ENCODE results near the gene IMPDH1. TPM values are rescaled to one million over a fixed set of nuclear protein-coding genes. Genes with fewer than 3 reads are reported as not detected.

The IMPDH1 gene
- total RNA-seq, 1 donor from 2014 or later: 23.4 TPM

DNA sequence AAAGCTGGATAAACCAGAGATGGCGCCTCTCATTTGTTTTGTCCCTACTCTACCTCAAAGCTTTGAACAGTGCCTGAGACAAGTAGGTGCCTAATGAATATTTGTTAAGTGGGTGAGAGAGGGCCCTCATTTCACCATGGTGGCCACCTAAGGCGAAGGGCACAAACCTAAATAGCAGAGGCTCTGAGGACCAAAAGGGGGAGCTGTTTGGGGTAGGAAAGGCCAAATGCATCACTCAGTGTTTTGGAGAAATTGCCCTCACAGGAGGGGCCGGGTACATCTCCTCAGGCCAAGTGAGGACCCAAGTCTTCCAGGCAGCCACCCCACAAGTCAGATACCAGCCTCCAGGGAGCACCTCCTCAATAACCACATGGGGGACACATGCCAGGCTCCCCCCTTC, 14.0 kb downstream of the IMPDH1 start:
- Mint-ChIP-seq H3K27me3 (no peaks in the 10 kb centered on the region), H3K27ac (no peak overlapping the region), H3K4me3 (ENCODE audit: low read depth) (no peak overlapping the region), H3K36me3 (ENCODE audit: insufficient read depth) (peaks cover 6% of the 10 kb centered on the region), H3K4me1 (ENCODE audit: low read depth) (no peaks in the 10 kb centered on the region), H3K9me3 (ENCODE audit: low read depth) (no peaks in the 10 kb centered on the region)
- TF ChIP-seq, protein P1, sequence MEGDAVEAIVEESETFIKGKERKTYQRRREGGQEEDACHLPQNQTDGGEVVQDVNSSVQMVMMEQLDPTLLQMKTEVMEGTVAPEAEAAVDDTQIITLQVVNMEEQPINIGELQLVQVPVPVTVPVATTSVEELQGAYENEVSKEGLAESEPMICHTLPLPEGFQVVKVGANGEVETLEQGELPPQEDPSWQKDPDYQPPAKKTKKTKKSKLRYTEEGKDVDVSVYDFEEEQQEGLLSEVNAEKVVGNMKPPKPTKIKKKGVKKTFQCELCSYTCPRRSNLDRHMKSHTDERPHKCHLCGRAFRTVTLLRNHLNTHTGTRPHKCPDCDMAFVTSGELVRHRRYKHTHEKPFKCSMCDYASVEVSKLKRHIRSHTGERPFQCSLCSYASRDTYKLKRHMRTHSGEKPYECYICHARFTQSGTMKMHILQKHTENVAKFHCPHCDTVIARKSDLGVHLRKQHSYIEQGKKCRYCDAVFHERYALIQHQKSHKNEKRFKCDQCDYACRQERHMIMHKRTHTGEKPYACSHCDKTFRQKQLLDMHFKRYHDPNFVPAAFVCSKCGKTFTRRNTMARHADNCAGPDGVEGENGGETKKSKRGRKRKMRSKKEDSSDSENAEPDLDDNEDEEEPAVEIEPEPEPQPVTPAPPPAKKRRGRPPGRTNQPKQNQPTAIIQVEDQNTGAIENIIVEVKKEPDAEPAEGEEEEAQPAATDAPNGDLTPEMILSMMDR (IDR thresholded peaks at IDR 0.05; ENCODE audit: unreplicated experiment): no peak
- DNase-seq (ENCODE audit: low spot score, unreplicated experiment): no peak

DNA sequence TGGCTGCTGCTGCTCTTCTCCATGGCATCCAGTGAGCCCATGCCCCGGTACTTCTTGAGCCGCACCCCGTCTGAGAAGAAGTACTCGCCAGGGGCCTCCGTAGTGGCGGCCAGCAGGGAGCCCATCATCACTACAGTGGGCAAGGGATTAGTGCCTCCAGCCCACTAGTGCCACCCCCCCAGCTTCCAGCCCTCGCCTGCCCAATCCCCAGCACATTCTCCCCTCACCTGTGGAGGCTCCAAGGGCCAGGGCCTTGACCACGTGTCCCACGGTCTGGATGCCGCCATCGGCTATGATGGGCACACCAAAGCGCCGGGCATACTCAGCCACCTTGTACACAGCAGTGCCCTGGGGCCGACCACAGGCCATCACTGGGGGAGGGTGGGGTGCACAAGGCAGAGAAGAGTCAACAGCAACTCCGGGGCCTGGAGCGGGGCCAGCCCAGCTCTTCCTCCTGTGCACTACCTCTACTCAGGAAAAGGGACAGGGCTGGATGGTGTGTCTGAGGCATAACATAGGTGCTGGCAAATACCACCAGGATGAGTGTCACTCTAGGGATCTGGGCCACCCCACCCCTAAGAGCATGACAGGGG, 14.8 kb downstream of the IMPDH1 start:
- no peaks in the 10 kb centered on the region for H3K27me3 Mint-ChIP-seq
- no peak overlapping the region for H3K27ac Mint-ChIP-seq
- no peaks in the 10 kb centered on the region for H3K4me1 Mint-ChIP-seq (ENCODE audit: low read depth)
- no peaks in the 10 kb centered on the region for H3K9me3 Mint-ChIP-seq (ENCODE audit: low read depth)
- H3K36me3 Mint-ChIP-seq (ENCODE audit: insufficient read depth): peaks cover 6% of the 10 kb centered on the region
- no peak for DNase-seq (ENCODE audit: low spot score, unreplicated experiment)
- TF ChIP-seq, protein P1 (IDR thresholded peaks at IDR 0.05; ENCODE audit: unreplicated experiment): no peak
- no peak overlapping the region for H3K4me3 Mint-ChIP-seq (ENCODE audit: low read depth)

DNA sequence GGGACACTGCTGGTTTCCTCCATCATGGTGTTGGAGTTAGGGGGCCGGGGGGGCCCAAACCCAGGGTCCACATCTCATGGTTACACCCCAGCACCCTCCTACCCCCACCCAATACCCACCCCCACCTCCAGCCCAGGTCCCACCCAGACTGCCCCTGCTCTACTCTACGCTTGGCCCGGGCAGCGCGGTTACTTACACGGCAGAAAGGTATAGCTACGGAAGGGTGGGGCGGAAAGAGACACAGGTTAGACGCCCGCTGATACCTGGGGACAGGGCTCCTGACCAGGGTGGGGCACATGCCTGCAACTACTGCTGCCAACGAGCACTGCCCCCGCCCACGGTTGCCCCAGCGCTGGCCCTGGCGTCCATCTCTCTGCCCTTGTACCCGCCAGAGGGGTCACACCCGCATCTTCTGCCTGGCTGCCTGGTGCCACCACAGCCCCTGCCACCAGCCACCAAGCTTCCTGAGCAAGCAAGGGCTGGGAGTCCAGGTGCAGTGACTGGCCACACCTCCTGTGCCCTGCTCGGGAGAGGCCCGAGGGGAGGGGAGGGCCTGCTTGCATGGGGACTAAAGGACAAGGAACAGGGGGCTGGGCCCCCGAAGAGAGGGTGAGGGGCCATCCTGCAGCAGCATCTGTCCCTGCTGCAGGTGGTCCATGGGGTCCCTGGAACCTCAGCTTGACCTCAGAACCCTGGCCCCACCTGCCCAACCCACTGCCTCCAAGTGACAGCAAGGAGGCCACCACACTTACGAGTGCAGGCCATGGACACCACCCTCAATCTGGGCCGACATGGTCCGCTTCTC, 16.1 kb downstream of the IMPDH1 start:
- no peak for DNase-seq (ENCODE audit: low spot score, unreplicated experiment)
- no peak overlapping the region for H3K27ac Mint-ChIP-seq

DNA sequence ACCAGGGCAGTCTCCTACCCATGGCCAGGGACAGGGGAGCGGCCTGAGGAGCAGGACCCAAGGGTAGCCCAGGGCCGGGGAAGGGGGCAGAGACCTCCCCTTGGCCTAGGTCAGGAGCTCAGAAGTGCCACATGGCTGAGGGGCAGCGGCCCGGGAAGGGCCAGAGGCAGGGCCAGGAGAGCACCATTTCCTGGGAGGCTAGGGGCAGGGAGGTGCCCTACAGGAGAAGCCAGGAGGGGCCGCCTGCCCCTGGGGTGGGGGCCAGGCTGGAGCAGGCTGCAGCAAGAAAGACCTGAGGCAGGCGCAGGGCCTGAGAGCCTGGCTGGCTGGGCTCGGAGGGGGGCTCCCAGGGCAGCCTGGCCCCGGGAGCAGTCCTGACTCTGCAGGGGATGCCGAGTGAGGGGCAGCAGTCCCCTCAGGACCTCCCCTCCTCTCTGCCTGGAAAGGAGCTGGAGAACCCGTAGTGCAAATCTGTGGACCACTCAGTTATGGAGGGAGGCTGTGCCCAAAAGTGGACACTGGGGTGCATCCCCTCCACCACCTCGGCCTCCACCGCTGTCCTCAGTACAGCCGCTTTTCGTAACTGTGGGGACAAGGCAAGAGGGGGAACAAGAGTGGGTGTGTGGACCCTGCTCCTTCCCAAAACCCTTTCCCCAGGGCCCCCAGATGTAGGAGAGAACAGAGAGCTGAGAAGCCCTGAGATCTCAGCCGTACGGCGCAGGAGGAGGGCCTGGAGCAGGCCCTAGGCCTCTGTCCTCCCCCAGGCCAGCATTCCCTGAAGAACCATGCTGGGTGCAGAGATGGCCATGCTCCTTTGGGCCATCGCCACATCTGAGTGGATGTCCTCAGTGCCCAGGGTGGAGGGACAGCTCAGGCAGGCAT, 17.1 kb downstream of the IMPDH1 start:
- Mint-ChIP-seq H3K36me3 (ENCODE audit: insufficient read depth) (peaks cover 4% of the 10 kb centered on the region), H3K9me3 (ENCODE audit: low read depth) (no peaks in the 10 kb centered on the region), H3K4me1 (ENCODE audit: low read depth) (no peaks in the 10 kb centered on the region), H3K27ac (no peak overlapping the region), H3K27me3 (peaks cover 10% of the 10 kb centered on the region), H3K4me3 (ENCODE audit: low read depth) (no peak overlapping the region)
- TF ChIP-seq, protein P1 (IDR thresholded peaks at IDR 0.05; ENCODE audit: unreplicated experiment): no peak
- DNase-seq (ENCODE audit: low spot score, unreplicated experiment): no peak

More for the DNA sequence above, 16.1 kb downstream of the IMPDH1 start:
- Mint-ChIP-seq H3K36me3 (ENCODE audit: insufficient read depth) (peaks cover 6% of the 10 kb centered on the region), H3K27me3 (peaks cover 3% of the 10 kb centered on the region), H3K4me3 (ENCODE audit: low read depth) (no peak overlapping the region), H3K9me3 (ENCODE audit: low read depth) (no peaks in the 10 kb centered on the region), H3K4me1 (ENCODE audit: low read depth) (no peaks in the 10 kb centered on the region)
- TF ChIP-seq, protein P1 (IDR thresholded peaks at IDR 0.05; ENCODE audit: unreplicated experiment): no peak

DNA sequence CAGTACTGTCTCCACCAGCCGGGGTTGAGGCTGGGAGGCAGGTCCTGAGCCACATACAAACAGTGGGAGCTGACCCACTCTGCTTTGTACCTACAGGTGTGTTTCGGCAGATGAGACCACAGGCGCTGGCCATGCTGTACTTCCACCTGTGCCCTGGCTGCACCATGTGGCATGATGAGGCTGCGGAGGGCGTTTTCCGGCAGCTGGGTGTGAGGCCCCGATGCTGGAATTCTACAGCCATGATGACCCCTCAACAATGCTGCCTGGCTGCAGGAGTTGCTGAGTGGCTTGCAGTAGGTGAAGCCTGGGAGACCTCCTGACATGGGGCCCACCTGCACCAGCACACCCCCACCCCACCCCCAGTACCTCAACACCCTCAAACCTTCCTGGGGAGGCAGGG, 18.0 kb downstream of the IMPDH1 start:
- DNase-seq (ENCODE audit: low spot score, unreplicated experiment): no peak
- no peak overlapping the region for H3K4me3 Mint-ChIP-seq (ENCODE audit: low read depth)
- H3K36me3 Mint-ChIP-seq (ENCODE audit: insufficient read depth): peaks cover under 1% of the 10 kb centered on the region
- no peaks in the 10 kb centered on the region for H3K4me1 Mint-ChIP-seq (ENCODE audit: low read depth)
- TF ChIP-seq, protein P1 (IDR thresholded peaks at IDR 0.05; ENCODE audit: unreplicated experiment): no peak
- H3K9me3 Mint-ChIP-seq (ENCODE audit: low read depth): no peaks in the 10 kb centered on the region
- peaks cover 15% of the 10 kb centered on the region for H3K27me3 Mint-ChIP-seq
- H3K27ac Mint-ChIP-seq: no peak overlapping the region

Data from progenitor cell of endocrine pancreas (in vitro differentiated cells).